Myocyte (in vitro differentiated cells): ENCODE results near the gene CFAP97D1. TPM values are rescaled to one million over a fixed set of nuclear protein-coding genes. Genes with fewer than 3 reads are reported as not detected.
"Not testable (repeated sequence)": the region's sequence is repeated elsewhere in the genome, so short reads cannot be mapped to it uniquely, and the experiment has no call there.

Source experiments
- DNase-seq: peaks from one replicate; pipeline ENCODE4 v3.0.0-alpha.2; 2012; ENCODE audit warnings: low read depth
- total RNA-seq: library from RNA; depleted of rRNA; stranded (reverse); fragments of >200 nt; gene quantifications from 2 replicates; pipeline ENCODE4 v1.2.3, GENCODE V29; 2014

Gene CFAP97D1
- total RNA-seq, 1 donor from 2014 or later = not detected

GRCh38 chr17:43792668-43793067 lies 12.4 kb downstream of the CFAP97D1 start:
- DNase-seq = not testable (repeated sequence)

GRCh38 chr17:43798024-43798423 lies 17.8 kb downstream of the CFAP97D1 start:
- DNase-seq = not testable (repeated sequence)

GRCh38 chr17:43799047-43799446 lies 18.8 kb downstream of the CFAP97D1 start:
- no peak for DNase-seq

GRCh38 chr17:43800736-43801135 lies 20.5 kb downstream of the CFAP97D1 start:
- no peak for DNase-seq

- DNase-seq = no peak
Observed at GRCh38 chr17:43801844-43802243, 21.6 kb downstream of the CFAP97D1 start.

- peak; percentile 93 for DNase-seq
Observed at GRCh38 chr17:43803758-43804157, 23.5 kb downstream of the CFAP97D1 start.

- DNase-seq = no peak
Observed at GRCh38 chr17:43805117-43805516, 24.9 kb downstream of the CFAP97D1 start.

- DNase-seq = no peak
Observed at GRCh38 chr17:43808076-43808475, 27.8 kb downstream of the CFAP97D1 start.

- DNase-seq = peak; percentile 75
Observed at GRCh38 chr17:43809121-43809520, 28.9 kb downstream of the CFAP97D1 start.

- DNase-seq = no peak
Observed at GRCh38 chr17:43810226-43810715, 30.0 kb downstream of the CFAP97D1 start.

- no peak for DNase-seq
Observed at GRCh38 chr17:43810823-43811222, 30.6 kb downstream of the CFAP97D1 start.

GRCh38 chr17:43812396-43813265 lies 32.4 kb downstream of the CFAP97D1 start:
- no peak for DNase-seq

- DNase-seq = peak; percentile 61
Observed at GRCh38 chr17:43813386-43813785, 33.2 kb downstream of the CFAP97D1 start.

- no peak for DNase-seq
Observed at GRCh38 chr17:43814026-43814425, 33.8 kb downstream of the CFAP97D1 start.

GRCh38 chr17:43814714-43815113 lies 34.5 kb downstream of the CFAP97D1 start:
- DNase-seq = peak; percentile 52

GRCh38 chr17:43816336-43817320 lies 36.4 kb downstream of the CFAP97D1 start:
- DNase-seq = no peak

- no peak for DNase-seq
Observed at GRCh38 chr17:43817826-43818225, 37.6 kb downstream of the CFAP97D1 start.

GRCh38 chr17:43818966-43819365 lies 38.7 kb downstream of the CFAP97D1 start:
- no peak for DNase-seq

- no peak for DNase-seq
Observed at GRCh38 chr17:43820759-43821158, 40.5 kb downstream of the CFAP97D1 start.

GRCh38 chr17:43822570-43823190 lies 42.4 kb downstream of the CFAP97D1 start:
- DNase-seq = no peak
